HG03196 (cell line): ENCODE measurements around the gene FGF22.
"Not testable (repeated sequence)": the region's sequence is repeated elsewhere in the genome, so short reads cannot be mapped to it uniquely, and the experiment has no call there.

Experiments
- ATAC-seq: cut with Tn5 transposase; IDR thresholded peaks from one replicate; pipeline ENCODE4 v1.9.1; 2021; ENCODE audit not compliant: unreplicated experiment

The FGF22 gene

DNA sequence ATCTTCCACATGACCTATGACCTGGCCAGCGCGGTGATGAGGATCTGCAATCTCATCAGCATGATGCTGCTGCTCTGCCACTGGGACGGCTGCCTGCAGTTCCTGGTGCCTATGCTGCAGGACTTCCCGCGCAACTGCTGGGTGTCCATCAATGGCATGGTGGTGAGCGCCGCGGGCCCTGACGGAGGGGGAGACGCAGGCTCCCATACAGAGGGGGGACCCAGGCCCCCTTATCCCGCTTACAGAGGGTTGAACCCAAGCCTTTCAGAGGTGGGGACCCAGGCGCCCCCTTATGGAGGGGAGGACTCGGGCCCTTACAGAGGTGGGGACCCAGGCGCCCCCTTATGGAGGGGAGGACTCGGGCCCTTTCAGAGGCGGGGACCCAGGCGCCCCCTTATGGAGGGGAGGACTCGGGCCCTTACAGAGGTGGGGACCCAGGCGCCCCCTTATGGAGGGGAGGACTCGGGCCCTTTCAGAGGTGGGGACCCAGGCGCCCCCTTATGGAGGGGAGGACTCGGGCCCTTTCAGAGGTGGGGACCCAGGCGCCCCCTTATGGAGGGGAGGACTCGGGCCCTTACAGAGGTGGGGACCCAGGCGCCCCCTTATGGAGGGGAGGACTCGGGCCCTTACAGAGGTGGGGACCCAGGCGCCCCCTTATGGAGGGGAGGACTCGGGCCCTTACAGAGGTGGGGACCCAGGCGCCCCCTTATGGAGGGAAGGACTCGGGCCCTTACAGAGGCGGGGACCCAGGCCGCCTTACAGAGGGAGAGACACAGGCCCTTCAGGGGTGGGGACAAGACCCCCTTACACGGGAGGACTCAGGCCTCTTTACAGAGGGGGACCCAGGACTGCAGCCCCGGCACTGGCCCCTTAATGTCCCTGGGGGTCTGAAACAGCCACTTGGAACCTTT is 34.4 kb upstream of the FGF22 start:
- ATAC-seq, result not testable (repeated sequence)

DNA sequence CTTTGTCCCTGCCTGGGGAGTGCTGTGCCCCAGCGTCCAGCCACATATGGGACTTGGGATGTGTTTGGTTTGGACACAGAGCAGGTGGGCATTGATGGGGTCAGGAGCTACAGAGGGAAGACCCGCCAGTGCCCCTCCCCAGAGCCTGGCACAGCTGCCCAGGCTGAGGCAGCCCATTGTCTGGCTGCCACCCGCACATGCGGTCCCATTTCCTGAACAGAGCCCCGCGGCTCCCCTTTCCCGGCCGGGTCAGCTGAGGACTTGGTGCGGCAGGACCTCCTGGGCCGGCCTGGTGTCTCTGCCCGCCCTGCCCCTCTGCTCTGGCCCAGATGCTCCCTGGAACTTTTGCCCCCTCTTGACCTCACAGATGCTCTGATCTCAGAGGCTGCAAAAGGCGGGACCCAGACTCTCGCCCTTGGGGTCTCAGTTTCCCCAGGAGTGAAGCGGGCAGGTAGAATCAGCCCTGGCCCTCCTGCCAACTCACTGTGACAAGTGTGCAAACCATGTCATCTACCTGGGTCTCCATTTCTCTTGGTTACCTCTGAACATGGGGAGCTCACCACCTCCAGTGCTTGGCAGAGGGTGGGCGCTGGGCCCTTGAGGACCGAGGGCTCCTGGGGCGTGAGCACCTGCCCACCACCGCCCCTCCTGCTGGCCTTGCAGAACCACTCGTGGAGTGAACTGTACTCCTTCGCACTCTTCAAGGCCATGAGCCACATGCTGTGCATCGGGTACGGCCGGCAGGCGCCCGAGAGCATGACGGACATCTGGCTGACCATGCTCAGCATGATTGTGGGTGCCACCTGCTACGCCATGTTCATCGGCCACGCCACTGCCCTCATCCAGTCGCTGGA is 32.2 kb upstream of the FGF22 start:
- no peak for ATAC-seq

DNA sequence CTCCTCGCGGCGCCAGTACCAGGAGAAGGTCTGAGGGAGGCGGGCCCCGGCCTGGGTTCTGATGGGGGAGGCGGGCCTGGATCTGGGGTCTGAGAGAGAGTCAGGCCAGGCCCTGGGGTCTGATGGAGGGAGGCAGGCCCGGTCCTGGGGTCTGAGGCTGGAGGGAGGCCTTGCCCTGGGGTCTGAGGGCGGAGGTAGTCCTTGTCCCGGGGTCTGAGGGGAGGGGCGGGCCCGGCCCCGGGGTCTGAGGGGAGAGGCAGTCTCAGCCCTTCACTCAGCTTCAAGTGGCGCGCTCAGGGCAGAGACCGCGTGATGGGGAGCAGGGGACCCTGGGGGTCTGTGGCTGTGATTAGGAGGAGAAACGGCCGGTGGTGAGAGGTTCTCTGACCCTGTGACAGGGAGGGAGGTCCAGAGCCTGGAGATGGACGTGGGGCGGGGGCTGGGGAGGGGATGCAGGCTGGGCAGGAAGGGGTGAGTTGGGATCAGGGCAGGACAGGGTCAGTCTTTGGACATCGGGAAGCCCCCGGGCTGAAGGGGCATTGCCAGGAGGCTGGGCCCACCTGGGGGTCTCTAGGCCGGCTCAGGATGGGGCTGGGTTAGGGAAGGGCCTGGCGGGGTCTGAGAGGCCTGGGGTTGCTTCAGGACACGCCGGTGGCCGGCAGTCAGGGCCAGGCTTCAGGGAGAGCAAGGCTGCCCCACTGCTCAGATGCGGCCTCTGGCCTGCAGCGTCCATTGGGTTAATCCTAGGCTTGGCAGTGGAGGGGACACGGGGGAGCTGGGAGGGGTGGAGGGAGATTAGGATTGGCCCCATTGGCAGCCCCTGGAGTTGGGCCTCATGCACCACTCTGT is 31.3 kb upstream of the FGF22 start:
- ATAC-seq, result no peak

DNA sequence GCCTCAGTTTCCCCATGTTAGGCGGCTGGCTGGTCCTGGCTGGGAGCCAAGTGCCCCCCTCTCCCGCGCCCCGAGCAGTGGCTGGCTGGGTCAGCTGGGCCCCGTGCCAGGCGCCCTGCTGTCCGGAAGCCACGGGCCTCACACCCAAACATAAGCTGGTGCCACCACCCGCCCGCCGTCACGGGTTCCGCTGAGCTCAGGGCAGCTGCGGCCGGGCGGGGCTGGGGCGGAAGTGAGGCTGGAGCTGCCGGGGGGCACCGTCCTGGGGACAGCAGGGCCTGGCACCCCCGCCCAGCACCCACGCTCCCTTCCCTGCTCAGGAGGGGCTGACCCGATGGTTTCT is 30.7 kb upstream of the FGF22 start:
- no peak for ATAC-seq

DNA sequence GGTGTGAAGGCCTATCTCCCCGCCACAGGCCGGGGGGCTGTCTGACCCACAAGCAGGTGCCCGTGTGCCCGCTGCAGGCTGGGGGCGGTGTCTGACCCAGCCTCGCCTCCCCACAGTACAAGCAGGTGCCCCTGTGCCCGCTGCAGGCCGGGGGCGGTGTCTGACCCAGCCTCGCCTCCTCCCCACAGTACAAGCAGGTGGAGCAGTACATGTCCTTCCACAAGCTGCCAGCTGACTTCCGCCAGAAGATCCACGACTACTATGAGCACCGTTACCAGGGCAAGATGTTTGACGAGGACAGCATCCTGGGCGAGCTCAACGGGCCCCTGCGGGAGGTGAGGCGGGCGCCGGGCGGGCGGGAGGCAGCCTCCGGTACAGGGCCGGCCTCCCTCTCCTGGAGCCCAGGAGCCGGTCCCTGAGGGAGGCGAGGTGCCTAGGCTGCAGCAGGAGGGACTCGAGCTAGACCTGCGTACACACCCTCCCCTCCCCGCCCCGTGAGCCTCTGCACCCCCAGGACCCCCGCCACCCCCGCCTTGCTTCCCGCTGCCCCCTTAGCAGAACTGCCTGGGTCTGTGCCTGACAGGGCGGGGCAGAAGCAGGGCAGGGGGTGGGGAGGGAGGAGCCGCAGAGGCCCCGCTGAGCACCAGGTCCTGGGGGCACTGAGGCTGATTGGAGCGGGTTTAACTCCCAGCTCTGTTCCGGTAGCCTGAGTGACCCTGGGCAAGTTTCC is 29.4 kb upstream of the FGF22 start:
- no peak for ATAC-seq

DNA sequence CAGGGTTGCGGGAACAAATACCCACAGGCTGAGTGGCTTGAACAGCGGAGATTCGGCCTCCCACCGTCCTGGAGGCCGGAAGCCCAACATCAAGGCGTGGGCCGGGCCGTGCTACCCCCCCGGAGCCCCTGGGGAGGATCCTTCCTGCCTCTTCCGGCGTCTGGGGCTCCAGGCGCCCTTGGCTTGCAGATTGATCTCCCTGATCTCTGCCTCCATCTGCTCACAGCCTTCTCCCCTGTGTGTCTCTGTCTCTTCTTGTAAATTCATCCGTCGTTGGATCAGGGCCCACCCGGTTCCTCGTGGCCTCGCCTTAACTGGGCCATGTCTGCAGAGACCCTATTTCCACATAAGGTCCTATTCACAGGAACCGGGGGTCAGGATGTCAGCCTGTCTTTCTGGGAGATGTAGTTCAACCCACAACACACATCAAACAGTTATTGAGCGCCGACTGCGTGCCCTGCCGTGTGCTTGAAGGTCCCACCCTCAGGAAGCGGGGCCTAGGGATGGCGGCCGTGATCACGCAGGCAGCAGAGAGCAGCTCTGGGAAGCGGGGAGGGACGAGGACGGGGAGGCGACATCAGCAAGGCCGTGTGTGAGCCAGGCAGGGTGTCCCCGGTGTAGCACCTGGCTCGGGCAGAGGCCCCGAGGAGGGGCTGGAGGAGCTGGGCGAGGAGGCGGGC is 28.7 kb upstream of the FGF22 start:
- no peak for ATAC-seq

DNA sequence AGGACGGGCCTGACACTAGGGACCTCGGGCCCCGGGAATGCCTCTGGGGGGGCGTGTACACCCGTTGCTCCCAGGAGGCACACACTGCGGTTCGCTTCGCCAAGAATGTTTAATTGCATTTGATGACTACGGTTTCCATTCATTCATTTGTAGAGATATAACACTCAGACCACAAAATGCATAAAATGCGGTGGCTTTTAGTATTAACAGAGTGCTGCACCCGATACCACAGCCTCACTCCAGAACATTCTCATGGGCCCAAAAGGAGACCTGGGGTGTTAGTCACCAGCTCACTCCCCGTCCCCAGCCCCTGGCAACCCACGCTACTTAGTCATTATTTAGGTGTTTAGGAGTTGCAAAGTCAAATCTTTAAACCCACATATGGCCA is 28.2 kb upstream of the FGF22 start:
- ATAC-seq, result no peak

DNA sequence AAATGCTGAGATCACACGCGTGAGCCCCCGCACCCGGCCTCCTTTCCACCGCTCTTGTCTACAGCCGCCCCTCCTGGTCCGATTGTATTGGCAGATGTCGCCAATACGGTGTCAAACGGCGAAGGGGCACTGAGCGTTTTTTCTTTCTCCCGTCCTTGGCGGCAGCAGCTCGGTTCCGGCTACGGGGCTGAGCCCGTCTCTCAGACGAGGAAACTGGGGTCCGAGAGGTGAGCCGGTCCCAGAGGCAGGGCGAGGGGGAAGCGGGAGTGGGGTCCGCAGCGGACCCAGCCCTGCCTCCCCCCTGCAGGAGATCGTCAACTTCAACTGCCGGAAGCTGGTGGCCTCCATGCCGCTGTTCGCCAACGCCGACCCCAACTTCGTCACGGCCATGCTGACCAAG is 26.7 kb upstream of the FGF22 start:
- no peak for ATAC-seq

DNA sequence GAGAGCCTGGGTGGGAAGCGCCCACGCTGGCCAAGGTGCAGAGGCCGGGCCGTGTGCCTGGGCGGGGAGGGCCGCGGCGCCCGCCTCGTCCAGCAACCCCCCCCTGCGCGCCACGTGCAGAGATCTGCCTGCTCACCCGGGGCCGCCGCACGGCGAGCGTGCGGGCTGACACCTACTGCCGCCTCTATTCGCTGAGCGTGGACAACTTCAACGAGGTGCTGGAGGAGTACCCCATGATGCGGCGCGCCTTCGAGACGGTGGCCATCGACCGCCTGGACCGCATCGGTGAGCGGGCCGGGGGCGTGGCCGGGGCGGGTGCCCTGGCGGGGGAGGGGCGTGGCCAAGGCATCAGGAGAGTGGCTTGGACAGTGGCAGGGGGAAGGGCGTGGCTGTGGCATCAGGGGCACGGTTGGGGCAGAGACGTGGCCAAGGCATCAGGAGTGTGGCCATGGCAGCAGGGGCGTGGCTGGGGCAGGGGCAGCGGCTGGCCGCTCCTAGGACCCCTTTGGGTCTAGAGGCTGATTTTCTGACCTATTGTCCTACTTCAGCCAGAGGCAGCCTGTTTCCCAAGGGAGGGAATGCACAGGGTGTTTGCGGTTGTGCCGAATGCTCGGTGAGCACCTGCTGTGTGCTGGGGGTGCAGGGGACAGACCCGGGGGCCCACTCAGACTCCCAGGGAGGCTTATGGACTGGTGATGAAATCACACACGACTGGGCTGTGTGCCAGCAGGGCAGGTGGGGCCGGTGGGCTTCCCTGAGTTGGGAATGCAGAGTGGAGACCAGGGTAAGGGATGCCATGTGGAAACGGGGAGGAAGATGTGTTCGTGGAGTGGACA is 25.7 kb upstream of the FGF22 start:
- ATAC-seq, result no peak

DNA sequence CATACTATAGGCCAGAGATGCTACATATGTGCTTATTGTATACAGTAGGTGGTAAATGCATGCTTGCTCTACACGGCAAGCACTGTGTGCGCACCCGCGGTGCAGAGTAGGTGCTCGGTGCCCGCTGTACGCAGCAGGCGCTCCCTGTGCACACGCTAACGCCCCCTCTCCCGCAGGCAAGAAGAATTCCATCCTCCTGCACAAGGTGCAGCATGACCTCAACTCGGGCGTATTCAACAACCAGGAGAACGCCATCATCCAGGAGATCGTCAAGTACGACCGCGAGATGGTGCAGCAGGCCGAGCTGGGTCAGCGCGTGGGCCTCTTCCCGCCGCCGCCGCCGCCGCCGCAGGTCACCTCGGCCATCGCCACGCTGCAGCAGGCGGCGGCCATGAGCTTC is 24.1 kb upstream of the FGF22 start:
- ATAC-seq, result no peak

DNA sequence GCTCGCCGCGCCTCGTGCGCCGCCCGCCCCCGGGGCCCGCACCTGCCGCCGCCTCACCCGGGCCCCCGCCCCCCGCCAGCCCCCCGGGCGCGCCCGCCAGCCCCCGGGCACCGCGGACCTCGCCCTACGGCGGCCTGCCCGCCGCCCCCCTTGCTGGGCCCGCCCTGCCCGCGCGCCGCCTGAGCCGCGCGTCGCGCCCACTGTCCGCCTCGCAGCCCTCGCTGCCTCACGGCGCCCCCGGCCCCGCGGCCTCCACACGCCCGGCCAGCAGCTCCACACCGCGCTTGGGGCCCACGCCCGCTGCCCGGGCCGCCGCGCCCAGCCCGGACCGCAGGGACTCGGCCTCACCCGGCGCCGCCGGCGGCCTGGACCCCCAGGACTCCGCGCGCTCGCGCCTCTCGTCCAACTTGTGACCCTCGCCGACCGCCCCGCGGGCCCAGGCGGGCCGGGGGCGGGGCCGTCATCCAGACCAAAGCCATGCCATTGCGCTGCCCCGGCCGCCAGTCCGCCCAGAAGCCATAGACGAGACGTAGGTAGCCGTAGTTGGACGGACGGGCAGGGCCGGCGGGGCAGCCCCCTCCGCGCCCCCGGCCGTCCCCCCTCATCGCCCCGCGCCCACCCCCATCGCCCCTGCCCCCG is 23.5 kb upstream of the FGF22 start:
- no peak for ATAC-seq

DNA sequence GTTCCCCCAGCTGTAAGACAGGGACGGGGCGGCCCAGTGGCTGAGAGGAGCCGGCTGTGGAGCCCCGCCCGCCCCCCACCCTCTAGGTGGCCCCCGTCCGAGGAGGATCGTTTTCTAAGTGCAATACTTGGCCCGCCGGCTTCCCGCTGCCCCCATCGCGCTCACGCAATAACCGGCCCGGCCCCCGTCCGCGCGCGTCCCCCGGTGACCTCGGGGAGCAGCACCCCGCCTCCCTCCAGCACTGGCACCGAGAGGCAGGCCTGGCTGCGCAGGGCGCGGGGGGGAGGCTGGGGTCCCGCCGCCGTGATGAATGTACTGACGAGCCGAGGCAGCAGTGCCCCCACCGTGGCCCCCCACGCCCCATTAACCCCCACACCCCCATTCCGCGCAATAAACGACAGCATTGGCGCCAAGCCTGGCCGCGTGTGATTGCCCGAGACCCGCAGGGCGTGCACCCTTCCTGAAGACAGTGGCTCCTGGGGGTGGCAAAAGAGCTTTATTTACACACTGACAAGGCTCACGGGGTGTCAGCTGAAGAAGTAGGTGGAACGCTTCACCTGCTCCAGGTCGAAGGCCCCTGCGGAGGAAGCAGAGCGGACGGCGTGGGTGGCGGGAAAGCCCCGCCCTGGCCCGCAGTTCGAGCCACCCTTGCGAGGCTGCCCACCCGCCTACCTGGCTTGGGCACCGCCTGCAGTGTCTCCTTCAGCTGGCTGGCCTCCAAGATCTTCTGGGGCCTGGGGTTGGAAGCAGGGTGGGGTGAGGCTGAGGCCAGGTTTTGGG is 22.7 kb upstream of the FGF22 start:
- no peak for ATAC-seq

DNA sequence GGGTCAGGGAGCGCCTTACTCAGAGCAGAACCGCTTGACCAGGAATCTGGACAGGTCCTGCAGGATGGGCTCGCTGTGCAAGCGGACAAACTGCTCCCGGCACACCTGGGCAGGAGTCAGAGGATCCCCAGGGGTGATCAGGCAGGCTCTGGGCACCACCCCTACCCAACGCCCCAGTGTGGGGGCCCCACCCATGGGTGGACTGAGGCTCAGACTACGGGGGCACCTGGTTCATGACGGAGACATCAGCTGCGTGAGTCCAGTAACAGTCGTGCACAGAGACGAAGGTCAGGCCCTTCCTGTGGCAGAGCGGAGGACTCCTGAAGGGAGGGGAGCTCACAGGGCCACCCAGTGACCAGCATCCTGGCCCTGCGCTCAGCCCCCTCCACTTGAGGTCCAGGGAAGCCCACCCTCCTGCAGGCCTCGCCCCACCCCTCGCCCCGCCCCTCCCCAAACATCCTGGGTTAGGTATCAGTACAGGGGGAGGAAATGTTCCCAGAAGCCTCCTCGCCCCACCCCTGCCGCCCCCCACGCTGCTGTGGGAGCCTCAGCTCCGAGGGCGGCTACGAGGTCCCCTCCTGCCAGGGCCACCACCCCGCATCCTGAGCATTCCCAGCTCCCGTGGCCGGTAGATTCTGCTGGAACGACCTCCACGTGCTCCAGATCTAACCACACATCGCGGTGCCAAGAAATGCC is 22.0 kb upstream of the FGF22 start:
- ATAC-seq, result no peak

DNA sequence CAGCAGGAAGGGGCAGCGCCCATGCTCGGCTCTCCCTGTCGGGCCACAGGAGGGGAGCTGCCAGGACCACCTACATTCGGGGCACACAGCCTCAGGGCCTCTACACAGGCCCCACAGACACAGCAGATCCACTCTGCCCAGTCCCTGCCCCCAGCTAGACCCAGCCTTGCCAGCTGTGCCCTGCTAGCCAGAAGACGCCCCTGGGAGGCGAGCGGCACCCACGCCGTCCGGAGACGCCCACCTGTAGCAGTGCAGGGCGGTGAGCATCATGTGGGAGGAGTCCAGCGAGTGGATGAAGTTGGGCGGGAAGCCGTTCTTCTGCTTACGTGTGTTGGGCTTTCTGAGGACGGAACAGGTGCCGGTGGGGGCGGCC is 21.4 kb upstream of the FGF22 start:
- no peak for ATAC-seq

DNA sequence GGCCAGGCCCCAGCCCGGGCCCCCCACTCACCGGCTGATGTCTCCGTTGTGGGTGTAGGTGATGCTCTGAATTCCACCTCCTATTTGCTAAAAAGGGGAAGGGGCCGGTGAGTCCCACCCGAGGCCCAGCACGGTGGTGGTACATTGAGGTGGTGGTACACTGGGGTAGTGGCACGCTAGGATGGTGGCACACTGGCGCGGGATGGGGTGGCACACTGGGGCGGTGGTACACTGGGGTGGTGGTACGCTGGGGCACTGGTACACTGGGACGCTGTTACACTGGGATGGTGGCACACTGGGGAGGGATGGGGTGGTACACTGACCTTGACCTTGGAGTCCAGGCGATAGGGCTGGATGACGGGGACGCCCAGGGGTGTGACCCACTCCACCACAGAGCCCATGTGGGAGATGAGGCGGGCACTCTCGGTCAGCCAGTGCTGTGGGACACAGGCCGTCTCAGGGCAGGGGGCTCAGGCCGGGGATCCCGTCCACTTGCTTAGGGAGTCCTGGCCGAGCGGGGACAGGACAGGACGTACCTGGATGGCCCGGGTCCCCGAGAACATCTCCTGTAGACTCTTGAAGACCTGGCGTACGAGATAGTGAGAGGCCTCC is 20.9 kb upstream of the FGF22 start:
- no peak for ATAC-seq

DNA sequence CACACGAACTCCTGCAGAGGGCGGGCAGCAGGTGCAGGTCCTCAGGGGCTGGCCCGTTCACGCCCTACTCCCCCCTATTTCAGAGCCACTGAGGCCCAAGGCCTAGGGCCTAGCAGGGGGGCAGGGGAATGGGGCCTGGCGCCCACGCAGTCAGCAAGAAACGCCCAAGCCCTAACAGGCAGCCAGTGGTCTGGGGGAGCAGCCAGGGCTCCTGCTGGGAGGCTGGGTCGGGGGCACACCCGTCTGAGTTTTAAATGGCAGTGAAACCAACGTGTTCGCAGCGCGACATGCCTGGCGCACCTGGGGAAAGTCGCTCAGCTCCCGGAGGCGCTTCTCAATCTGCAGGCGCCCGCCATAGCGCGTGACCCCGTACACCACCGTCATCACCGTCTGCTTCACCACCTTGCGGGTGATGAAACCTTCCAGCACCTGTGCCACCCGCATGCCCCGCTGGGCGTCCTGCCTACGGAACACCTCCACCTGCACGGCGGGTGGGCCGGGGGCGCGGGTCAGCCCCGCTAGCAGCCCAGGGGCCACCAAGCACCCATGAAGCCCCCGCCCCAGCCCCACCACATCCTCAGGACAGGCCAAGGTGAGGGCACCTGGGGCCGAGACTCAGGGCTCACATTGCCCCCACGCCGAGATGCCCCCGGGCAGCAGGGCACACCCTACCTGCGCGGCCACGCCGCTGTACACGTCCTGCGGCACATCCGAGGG is 20.2 kb upstream of the FGF22 start:
- ATAC-seq, result no peak
